ENCODE data around the gene PTK6. TPM values are rescaled to one million over a fixed set of nuclear protein-coding genes. Genes with fewer than 3 reads are reported as not detected.
A peak's percentile ranks its signal among the peaks of the same experiment; 100 is the strongest.

Gene PTK6
- total RNA-seq, 1 donor from 2014 or later: under 0.01 TPM

DNA sequence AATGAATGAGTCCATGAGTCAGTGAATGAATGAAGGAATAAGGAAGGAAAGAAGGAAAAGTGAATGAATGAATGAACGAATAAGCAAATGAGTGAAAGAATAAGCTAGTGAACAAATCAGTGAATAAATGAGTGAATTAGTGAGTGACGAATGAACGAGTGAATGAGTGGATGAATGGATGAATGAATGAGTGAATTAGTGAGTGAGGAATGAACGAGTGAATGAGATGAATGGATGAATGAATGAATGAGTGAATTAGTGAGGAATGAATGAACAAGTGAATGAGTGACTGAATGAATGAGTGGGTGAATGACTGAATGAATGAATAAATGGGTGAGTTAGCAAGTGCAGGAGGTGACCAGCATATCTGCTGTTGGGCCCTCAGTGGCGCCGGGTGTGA, 6.6 kb upstream of the PTK6 start:
- no peak for DNase-seq (ENCODE audit: low read depth in 2 of 2)

DNA sequence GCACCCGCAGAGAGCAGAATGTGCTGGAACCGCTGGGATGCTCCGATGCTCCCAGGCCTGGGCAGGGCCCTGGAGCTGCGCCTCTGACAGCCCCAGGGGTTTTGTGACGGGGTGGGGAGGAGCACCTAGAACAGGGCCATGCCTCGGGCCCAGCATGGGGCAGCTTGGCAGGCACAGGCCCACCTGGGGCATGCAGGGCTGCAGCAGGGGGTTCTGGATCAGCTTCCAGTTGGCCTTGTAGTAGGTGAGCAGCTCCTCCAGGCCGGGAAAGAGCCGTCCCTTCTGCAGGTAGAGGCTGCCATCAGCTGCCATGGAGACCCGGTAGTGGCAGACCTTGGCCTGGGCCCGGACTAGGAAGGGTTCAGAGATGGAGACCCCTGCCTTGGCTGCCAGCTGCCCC, 6.0 kb upstream of the PTK6 start:
- no peak for DNase-seq (ENCODE audit: low read depth in 2 of 2)

GRCh38 chr20:63542696-63543095, 5.5 kb upstream of the PTK6 start:
- DNase-seq (ENCODE audit: low read depth in 2 of 2): no peak

GRCh38 chr20:63542031-63542559, 4.9 kb upstream of the PTK6 start:
- no peak for DNase-seq (ENCODE audit: low read depth in 2 of 2)

- DNase-seq (ENCODE audit: low read depth in 2 of 2): no peak
Observed at GRCh38 chr20:63541371-63541770, 4.2 kb upstream of the PTK6 start.

GRCh38 chr20:63540417-63541186, 3.4 kb upstream of the PTK6 start:
- DNase-seq (ENCODE audit: low read depth in 2 of 2): no peak

DNA sequence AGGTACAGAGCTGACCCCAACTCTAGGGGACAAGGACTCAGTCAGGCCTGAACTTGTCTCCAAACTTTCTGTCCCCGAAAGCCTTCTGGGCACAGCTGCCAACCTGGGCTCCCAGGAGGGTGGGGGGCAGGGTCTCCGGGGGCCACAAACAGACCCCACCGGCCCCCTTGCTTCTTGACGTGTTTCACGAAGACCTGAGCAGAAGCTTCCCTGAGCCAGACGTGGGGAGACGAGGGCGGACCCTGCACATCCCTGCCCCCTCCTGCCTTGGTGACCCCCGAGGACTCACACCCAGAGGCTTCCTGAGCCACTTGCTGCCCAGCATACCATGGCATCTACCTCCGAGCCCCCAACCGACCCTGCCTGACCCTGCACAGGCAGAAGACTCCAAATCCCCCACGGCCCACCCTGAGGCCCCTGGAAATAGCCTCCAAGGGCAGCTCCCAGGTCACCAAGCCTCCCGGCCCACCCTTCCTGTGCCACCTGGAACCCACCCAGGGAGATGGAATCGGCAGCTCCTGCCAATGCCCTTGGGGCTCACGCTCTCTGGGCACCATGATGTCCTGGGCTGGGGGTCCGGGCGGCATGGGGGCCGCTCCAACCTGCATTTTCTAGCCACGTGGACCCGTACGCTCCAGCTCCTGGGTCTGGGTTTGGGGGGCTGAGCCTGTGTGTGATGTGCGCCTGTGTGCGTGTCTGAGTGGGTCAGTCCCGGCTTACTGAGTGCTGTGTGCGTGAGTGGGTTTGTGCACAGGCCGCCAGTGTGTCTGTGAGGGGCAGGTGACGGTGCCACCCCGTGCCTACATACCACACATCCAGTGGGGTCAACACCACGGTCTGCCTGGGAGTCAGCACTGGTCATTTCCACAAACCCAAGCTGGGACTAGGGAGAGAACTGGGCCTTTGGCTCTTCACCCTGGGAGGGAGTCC, 2.5 kb upstream of the PTK6 start:
- no peak for DNase-seq (ENCODE audit: low read depth in 2 of 2)

DNA sequence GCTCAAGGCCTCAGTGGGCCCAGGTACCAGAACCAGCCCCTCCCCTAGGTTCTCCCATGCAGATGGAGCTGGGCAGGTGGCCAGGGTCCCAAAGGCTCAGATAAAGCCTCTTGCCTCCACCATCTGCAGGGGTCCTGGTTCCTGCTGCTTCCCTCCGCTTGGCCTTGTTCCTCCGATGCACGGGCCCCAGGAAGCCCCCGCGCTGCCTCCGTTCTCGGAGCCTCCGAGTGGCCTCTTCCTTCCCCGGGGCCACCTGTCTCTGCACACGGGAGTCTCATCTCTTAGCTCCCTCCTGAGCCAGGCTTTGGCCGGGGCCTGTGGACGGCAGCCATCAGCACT, 1.9 kb upstream of the PTK6 start:
- no peak for DNase-seq (ENCODE audit: low read depth in 2 of 2)

GRCh38 chr20:63538204-63539091, 1.3 kb upstream of the PTK6 start:
- peak; percentile 50 to 54 for DNase-seq (ENCODE audit: low read depth in 2 of 2)

- peak; percentile 84 to 85 for DNase-seq (ENCODE audit: low read depth in 2 of 2)
Observed at GRCh38 chr20:63537525-63538203, 488 bp upstream of the PTK6 start.

GRCh38 chr20:63536241-63536977, 767 bp downstream of the PTK6 start:
- peak in 1 of 2 donors; percentile 31 for DNase-seq (ENCODE audit: low read depth in 2 of 2)

DNA sequence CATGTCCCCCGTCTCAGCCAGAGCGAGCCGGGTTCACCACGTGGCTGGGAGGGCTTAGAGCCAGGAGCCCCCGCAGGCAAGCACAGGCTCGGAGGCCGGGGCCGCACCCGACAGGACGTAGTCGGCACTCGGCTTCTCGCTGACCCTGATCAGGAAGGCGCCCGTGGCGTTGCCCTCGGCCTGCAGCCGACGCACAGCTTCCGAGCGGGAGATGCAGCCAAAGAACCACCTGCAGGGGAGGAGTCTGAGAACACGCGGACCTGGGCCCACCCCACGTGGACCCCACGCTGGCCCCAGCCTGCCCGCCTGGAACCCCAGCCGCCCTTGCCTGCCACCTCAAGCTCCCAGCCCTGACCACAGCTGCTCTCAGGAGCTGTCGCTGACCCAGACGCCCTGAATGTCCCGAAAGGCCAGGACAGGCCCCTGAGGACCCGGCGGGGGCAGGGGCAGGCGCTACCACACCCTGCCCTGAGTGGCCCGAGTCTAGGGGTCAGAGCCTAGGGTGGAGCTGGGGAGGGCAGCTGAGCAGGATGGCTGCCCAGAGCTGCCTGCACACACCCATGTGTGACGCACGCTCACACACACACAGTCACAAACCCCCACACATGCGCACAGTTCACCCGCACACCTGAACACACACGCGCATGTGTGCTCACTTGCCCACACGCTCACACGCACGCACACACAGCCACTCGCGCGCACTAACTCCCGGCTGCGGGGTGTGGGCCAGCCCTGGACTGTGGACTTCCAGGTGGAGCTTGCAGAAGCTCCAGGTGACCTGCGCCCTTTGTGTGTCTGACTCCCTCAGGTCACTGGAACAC, 2.1 kb downstream of the PTK6 start:
- no peak for DNase-seq (ENCODE audit: low read depth in 2 of 2)

DNA sequence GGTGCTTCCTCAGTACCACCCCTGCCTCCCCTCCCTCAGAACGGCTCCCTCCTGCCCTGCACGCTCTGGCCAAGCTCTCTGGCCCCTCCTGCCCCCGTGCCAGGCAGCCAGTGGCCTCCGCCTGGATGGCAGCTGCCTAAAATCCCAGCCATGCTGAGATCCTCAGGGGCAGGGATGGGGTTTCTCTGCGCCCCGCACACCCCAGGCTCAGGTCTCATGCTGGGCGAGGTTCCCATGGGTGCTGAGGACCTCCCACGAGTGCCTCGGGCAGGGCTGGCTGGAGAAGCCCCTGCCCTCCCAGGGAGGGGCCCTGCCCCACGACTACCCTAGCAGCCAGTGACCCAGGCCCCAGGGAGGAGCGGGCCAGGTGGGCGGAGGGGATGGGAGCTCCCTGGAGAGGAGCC, 2.7 kb downstream of the PTK6 start:
- DNase-seq (ENCODE audit: low read depth in 2 of 2): no peak

DNA sequence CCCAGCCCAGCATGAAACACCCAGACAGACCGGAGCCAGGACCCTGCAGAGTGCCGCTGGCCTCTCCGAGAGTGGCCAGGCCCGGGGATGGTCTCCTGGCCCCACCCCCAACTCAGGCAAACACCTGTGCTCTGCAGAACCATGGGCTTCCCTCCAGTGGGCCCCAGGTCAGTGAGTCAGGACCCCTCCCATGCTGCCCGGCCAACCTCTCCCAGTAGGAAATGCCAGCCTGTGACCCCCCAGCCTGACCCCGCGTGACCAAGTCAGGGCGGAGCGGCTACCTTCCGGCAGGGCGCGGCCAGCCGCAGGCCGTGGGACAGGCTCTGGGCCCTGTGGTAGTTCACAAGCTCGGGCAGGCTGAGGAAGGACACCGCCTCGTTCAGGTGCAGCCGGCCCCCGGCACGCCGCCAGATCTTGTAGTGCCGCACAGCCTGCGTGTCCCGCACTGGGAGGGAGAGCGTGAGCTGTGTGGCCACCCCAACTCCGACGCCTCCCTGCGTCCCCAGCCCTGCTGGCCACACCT, 3.2 kb downstream of the PTK6 start:
- DNase-seq (ENCODE audit: low read depth in 2 of 2): no peak

DNA sequence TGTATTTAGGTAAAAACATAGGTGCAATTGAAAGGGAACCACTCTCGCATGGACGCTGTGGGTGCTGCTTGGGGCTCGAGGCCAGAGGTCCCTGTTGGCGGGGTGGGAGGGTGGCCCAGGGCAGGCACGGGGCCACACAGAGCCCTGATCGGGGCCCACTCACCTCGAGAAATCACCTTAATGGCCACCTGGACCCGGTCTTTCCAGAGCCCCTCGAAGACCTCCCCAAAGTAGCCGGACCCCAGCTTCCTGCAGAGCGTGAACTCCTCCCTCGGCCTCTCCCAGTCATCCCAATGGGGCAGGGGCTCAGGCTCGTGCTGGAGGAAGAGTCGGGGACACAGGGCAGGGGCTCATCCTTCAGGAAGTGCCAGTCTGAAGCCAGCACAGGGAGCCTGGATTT, 3.8 kb downstream of the PTK6 start:
- no peak for DNase-seq (ENCODE audit: low read depth in 2 of 2)

GRCh38 chr20:63532449-63532971, 4.7 kb downstream of the PTK6 start:
- DNase-seq (ENCODE audit: low read depth in 2 of 2): no peak

DNA sequence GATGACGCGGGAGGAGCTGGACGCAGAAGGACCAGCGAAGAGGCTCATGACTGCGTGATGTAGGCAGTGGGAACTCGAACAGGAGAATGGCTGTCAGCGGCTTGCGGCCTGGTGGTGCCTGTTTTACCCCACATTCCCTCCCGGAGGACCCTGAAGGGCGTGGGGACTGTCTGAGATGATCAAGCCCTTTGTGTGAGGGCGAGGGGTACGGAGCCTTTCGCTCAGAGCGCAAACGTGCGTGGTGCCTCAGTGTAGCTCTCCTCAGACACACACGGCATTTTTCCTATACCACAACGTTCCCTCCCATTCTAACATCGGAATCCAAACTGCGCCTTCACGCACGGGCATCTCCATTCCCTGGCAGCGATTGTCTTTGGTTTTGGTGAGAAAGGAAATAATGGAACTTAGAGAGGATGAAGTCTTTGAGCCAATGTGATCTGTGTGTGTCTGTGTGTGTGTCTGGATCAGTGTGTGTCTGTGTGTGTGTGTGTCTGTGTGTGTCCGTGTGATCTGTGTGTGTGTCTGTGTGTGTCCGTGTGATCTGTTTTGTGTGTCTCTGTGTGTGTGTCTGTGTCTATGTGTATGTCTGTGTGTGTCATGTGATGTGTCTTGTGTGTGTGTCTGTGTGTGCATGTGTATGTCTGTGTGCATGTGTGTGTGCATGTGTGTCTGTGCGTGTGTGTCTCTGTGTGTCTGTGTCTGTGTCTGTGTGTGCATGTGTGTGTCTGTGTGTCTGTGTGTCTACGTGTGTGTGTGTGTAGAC, 5.3 kb downstream of the PTK6 start:
- DNase-seq (ENCODE audit: low read depth in 2 of 2): no peak

GRCh38 chr20:63530788-63531160, 6.4 kb downstream of the PTK6 start:
- DNase-seq (ENCODE audit: low read depth in 2 of 2): no peak
